H1 (cell line): ENCODE measurements around the gene SAXO1. TPM values are rescaled to one million over a fixed set of nuclear protein-coding genes. Genes with fewer than 3 reads are reported as not detected.

Experiments used
- CBX5 ChIP-seq: fragments of 300-800, 300-1000 bp; sonication (generic); IDR thresholded peaks from 2 replicates; pipeline ENCODE4 v1.7.1; 2016; ENCODE audit warnings: antibody characterized with exemption, low read length, low read depth
- CEBPB ChIP-seq: IDR thresholded peaks from 2 replicates; pipeline ENCODE4 v1.6.1; 2012; ENCODE audit warnings: low read depth, low read length
- CHD1 ChIP-seq: IDR thresholded peaks from 2 replicates; pipeline ENCODE4 v1.6.1; 2012; ENCODE audit warnings: low read depth, low read length, improper control_type of control experiment
- KDM5A ChIP-seq: fragments of 200-600 bp; IDR thresholded peaks from 2 replicates; pipeline ENCODE4 v1.7.1; 2012; ENCODE audit warnings: mild to moderate bottlenecking, low read length, inconsistent platforms, mixed read lengths
- RXRA ChIP-seq: IDR thresholded peaks from 2 replicates; pipeline ENCODE4 v1.6.1; 2011; ENCODE audit warnings: low read depth, mild to moderate bottlenecking, low read length, moderate library complexity; ENCODE audit not compliant: insufficient read depth
- SP4 ChIP-seq: IDR thresholded peaks from 2 replicates; pipeline ENCODE4 v1.6.1; 2012; ENCODE audit warnings: low read length, inconsistent platforms
- polyA plus RNA-seq, 7 experiments: library from polyadenylated mRNA; depleted of rRNA in 3 of 7; stranded (reverse) in 5 of 7; unstranded in 2 of 7; fragments of >200 nt in 5 of 7; fragments of 200-250 nt in 2 of 7; gene quantifications; 1 replicate in 5 of 7; 2 replicates in 1 of 7; 4 replicates in 1 of 7; pipeline versions ENCODE4 v1.2.1 to v1.2.3, GENCODE V29; 2011 to 2013; ENCODE audit warnings: missing spikeins in 2 of 7, mixed read lengths in 2 of 7
- total RNA-seq: library from RNA; stranded (reverse); fragmentation: NEBNext Ultra II Directional; extraction: Animal tissue kit (Norgen Biotek cat#: 25700); gene quantifications from 2 replicates; pipeline ENCODE4 v1.2.1, GENCODE V29; 2021
- TF ChIP-seq, protein P1 (sequence below): IDR thresholded peaks from 2 replicates; pipeline ENCODE4 v1.6.1; 2011; ENCODE audit warnings: low read length, improper control_type of control experiment

SAXO1 gene
- total and polyA plus RNA-seq, 2 of the 8 experiments (the other 6 are each of a cell fraction or from before 2014, with no cell fraction given), result 0.11 to 0.20 TPM

DNA sequence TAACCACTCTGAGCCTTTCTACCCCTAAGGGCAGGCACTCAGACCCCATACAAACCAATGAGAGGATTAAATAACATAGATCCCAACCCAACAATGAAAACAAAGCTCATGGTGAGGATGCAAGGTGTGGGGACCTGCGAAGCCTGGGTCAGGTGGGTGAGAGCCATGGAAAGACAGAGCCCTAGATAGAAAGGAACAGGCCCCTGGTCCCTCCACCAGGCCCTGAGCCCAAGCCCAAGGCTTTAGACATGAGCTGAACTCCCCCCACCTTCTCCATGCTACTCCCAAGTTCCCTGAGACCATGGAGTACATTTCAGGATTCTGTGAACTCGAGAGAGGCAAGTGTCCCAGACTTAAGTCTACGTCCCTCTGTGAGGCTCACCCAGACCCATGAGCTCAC is 106.5 kb downstream of the SAXO1 start (continued):
- TF ChIP-seq RXRA (no peak), CEBPB (no peak), KDM5A (no peak), CHD1 (no peak), CBX5 (no peak), SP4 (no peak)
- TF ChIP-seq, protein P1, sequence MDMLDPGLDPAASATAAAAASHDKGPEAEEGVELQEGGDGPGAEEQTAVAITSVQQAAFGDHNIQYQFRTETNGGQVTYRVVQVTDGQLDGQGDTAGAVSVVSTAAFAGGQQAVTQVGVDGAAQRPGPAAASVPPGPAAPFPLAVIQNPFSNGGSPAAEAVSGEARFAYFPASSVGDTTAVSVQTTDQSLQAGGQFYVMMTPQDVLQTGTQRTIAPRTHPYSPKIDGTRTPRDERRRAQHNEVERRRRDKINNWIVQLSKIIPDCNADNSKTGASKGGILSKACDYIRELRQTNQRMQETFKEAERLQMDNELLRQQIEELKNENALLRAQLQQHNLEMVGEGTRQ, result no peak
